GM06990 (cell line): ENCODE results near the gene ZNF618.

Experiments used
- DNase-seq: peaks from one replicate; pipeline ENCODE4 v3.0.0-alpha.2; 2011; ENCODE audit not compliant: insufficient read length; ENCODE audit errors: extremely low read depth
- H3K27me3 ChIP-seq: replicated peaks from 2 replicates; pipeline ENCODE4 v1.6.0; 2011; ENCODE audit warnings: low read length; ENCODE audit not compliant: control insufficient read depth, insufficient read depth
- H3K36me3 ChIP-seq: 2 replicates; pipeline ENCODE4 v1.5.1; 2011; ENCODE audit warnings: low read length; ENCODE audit not compliant: control insufficient read depth, insufficient read depth
- H3K4me3 ChIP-seq: replicated peaks from 2 replicates; pipeline ENCODE4 v1.5.1; 2011; ENCODE audit warnings: low read depth, mild to moderate bottlenecking, control low read depth, low read length
- CTCF ChIP-seq: IDR thresholded peaks from 2 replicates; pipeline ENCODE4 v1.5.1; 2011; ENCODE audit warnings: low read length, control low read depth, mild to moderate bottlenecking, inconsistent platforms; ENCODE audit not compliant: insufficient read depth, poor library complexity, severe bottlenecking

ZNF618 gene

GRCh38 chr9:114100536-114100935, 224.4 kb downstream of the ZNF618 start:
- Histone ChIP-seq H3K36me3 (no peaks in the 10 kb centered on the region), H3K4me3 (no peak overlapping the region), H3K27me3 (no peaks in the 10 kb centered on the region)
- DNase-seq: no peak
- no peak for TF ChIP-seq CTCF

- TF ChIP-seq CTCF: no peak
- H3K4me3 ChIP-seq: no peak overlapping the region
- no peak for DNase-seq
Measured at GRCh38 chr9:114102484-114102883, 226.4 kb downstream of the ZNF618 start.

GRCh38 chr9:114105236-114105635, 229.1 kb downstream of the ZNF618 start:
- Histone ChIP-seq H3K27me3 (no peaks in the 10 kb centered on the region), H3K4me3 (no peak overlapping the region), H3K36me3 (no peaks in the 10 kb centered on the region)
- TF ChIP-seq CTCF: no peak
- no peak for DNase-seq

More at GRCh38 chr9:114102484-114102883, 226.4 kb downstream of the ZNF618 start:
- H3K36me3 ChIP-seq: no peaks in the 10 kb centered on the region
- no peaks in the 10 kb centered on the region for H3K27me3 ChIP-seq
